GM18520 (cell line): ENCODE data around the gene PRPF40B.

Experiments
- ATAC-seq: cut with Tn5 transposase; IDR thresholded peaks from one replicate; pipeline ENCODE4 v1.9.1; 2021; ENCODE audit not compliant: unreplicated experiment

PRPF40B gene

DNA sequence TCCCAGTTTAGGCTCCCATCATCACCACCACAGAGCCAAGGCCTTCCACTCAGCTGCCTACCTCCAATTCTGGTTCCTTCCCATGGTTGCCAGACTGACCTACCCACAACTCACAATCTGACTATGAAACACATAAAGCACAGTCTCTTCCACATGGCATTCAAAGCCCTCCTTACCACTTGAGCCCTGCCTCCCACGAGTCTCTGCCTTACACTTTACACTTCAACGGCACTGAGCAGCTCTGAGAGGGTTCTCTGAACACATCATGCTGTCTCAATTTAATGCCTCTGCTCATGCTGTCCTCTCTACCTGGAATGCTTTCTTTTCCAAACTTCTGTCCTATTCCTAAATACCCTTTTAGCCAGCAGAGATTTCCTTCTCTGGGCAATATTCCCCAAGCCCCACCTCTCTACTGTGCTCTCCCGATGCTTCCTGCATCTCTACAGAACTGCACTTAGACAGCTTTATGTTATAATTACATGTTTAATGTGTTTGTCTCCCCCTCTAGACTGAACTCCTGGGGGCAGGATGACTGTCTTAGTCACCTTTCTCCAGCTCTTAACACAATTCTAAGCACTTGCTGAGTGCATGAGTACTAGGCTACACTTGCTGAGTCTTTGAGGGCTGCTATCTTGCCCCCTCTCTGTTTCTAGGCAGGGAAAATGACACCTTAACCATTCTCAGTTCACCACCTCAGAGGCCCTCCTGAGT, 60.4 kb downstream of the PRPF40B start:
- ATAC-seq = no peak

DNA sequence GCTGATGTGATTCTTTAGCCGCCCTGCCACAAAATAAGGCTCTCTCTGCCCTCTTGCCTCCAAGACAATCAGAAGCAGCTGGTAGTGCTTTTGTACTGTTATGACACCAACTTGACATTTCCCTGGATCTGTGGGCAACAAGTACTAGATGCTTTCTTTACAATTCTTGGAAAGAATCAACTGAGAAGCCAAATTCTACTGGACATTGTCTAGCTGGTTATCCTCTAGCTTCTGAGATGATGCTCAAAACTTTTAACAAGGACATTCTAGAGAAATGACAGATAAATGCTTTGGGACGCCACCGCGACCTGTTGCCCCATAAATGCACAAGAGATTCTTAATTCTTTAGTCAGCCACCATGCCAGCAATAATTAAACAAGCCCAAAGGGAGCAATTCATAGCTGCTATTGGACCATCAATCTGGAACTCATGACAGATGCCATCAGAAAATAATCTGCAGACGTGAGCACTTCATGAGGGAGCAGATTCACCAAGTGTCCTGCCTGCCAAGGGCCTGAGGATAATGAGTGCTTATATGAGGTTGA, 61.0 kb downstream of the PRPF40B start:
- no peak for ATAC-seq

DNA sequence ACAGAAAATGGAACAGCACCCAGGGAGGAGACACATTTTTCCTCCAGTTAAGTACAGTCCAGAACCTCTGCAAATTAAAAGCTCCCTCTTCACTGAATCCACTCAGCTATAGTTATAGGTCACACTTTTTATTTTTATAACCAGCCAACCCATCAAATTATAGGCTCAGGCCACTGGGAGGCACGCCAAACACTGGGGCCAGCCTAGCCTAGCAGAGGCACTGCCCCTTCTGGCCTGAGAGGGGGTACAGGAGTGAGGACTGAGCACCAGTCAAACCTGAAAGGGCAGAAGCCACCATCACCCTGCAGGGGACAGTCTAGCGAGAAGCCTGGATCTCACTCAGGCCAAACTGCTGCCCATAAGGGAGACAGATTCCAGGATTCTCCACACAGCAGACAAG, 64.6 kb downstream of the PRPF40B start:
- no peak for ATAC-seq

DNA sequence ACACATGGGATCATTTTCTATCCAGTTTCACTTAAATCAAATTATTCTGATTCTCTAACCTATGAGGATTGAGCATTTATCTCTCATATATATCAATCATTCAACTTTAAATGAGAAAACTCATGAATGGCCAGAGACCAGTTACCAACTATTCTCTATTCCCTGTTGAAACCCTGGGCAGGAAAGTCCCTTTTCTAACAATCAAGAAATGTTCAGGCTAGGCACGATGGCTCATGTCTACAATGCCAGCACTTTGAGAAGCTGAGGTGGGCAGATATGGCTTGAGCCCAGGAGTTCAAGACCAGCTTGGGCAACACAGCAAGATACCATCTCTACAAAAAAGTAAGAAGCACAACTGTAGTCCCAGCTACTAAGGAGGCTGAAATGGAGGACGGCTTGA, 65.9 kb downstream of the PRPF40B start:
- ATAC-seq = no peak

DNA sequence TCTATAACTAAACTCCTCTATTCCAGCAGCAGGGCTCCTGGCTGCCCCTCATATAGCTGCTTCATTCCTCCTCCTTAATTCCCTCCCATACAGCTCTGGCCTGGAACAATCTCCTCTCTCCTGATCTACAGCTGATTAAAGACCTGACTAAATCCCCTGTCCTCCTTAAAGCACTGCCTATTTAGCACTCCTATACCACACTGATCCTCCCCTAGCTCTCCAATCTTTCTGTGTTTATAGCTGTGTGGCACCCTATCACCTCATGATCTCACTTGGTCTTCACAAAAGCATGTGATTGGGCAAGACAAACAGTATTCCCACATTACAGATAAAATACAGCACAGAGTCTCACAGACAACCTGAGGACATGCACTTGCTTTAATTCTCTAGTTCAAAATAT, 66.4 kb downstream of the PRPF40B start:
- no peak for ATAC-seq

DNA sequence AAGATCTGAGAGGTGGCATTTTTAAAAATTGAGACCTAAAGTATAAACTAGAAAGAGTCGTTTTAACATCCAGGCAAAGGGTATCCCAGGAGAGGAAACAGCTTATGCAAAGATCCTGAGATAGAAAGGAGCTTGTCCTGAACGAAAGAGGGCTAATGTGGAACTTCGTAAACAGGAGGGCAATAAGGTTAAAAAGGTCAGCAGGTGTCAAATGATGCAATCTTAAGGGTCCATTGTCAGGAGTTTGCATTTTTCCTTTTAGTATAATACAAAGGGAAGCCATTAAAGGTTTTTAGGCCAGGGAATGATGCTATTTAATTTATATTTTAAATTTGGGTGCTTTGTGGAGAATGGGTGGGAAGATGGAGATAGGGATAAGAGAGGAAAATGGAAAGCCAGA, 69.5 kb downstream of the PRPF40B start:
- ATAC-seq = no peak

DNA sequence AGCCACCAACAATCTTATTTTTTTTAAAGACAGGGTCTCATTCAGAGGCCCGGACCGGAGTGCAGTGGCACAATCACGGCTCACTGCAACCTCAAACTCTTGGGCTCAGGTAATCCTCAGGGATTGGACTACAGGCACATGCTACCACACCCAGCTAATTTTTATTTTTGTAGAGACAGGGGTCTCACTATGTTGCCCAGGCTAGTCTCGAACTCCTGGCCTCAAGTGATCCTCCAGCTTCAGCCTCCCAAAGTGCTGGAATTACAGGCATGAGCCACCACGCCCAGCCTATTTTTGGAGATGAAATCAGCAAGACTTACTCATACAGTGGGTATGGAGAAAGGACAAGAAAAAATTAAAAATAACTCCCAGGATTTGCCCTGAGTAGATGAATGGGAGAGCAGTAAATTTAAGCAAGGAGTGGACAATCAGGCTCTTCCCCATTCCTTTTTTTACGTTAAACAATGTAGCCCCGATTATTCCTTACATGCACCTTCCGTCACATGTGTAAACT, 70.6 kb downstream of the PRPF40B start:
- ATAC-seq = no peak
